Osteoblast (primary cell): ENCODE measurements around the gene BDKRB2. TPM values are rescaled to one million over a fixed set of nuclear protein-coding genes. Genes with fewer than 3 reads are reported as not detected.

Source experiments
- DNase-seq: peaks from one replicate; pipeline ENCODE4 v3.0.0; 2011; ENCODE audit warnings: low spot score, mixed read lengths; ENCODE audit not compliant: insufficient read length; ENCODE audit errors: missing footprints
- H2AFZ ChIP-seq: 2 replicates; pipeline ENCODE4 v1.6.0; 2011; ENCODE audit warnings: mild to moderate bottlenecking, low read length
- H3K27ac ChIP-seq: 2 replicates; pipeline ENCODE4 v1.5.1; 2011; ENCODE audit warnings: mild to moderate bottlenecking, low read depth, low read length, moderate library complexity
- H3K27me3 ChIP-seq: 2 replicates; pipeline ENCODE4 v1.6.0; 2012; ENCODE audit warnings: mild to moderate bottlenecking, control low read depth, inconsistent platforms, low read length, moderate library complexity; ENCODE audit not compliant: insufficient read depth
- H3K36me3 ChIP-seq: 2 replicates; pipeline ENCODE4 v1.5.1; 2011; ENCODE audit warnings: mild to moderate bottlenecking, low read length, control low read depth, moderate library complexity; ENCODE audit not compliant: insufficient read depth
- H3K4me1 ChIP-seq: 2 replicates; pipeline ENCODE4 v1.5.1; 2011; ENCODE audit warnings: mild to moderate bottlenecking, low read length, control low read depth, moderate library complexity; ENCODE audit not compliant: insufficient read depth
- H3K4me2 ChIP-seq: 2 replicates; pipeline ENCODE4 v1.6.0; 2011; ENCODE audit warnings: mild to moderate bottlenecking, low read length; ENCODE audit not compliant: insufficient read depth
- H3K4me3 ChIP-seq: fragments of 200-600 bp; sonication (generic); 3 replicates; pipeline ENCODE4 v1.5.1; 2012; ENCODE audit warnings: mild to moderate bottlenecking, low read length, inconsistent platforms; ENCODE audit not compliant: insufficient read depth
- H3K79me2 ChIP-seq: 2 replicates; pipeline ENCODE4 v1.6.0; 2012; ENCODE audit warnings: mild to moderate bottlenecking, low read length, control low read depth, inconsistent platforms; ENCODE audit not compliant: insufficient read depth
- H3K9me3 ChIP-seq: 2 replicates; pipeline ENCODE4 v1.5.1; 2011; ENCODE audit warnings: low read depth, low read length, control low read depth
- H4K20me1 ChIP-seq: 2 replicates; pipeline ENCODE4 v1.6.0; 2012; ENCODE audit warnings: mild to moderate bottlenecking, low read length, control low read depth; ENCODE audit not compliant: insufficient read depth
- CTCF ChIP-seq: IDR thresholded peaks from 2 replicates; pipeline ENCODE4 v1.5.1; 2011; ENCODE audit warnings: mild to moderate bottlenecking, low read depth, low read length, moderate library complexity; ENCODE audit errors: extremely low read depth
- total RNA-seq: library from RNA; depleted of rRNA; stranded (reverse); fragments of >200 nt; gene quantifications from 2 replicates; pipeline ENCODE4 v1.2.3, GENCODE V29; 2012

The BDKRB2 gene
- total RNA-seq, 1 donor: 7.6 TPM

DNA sequence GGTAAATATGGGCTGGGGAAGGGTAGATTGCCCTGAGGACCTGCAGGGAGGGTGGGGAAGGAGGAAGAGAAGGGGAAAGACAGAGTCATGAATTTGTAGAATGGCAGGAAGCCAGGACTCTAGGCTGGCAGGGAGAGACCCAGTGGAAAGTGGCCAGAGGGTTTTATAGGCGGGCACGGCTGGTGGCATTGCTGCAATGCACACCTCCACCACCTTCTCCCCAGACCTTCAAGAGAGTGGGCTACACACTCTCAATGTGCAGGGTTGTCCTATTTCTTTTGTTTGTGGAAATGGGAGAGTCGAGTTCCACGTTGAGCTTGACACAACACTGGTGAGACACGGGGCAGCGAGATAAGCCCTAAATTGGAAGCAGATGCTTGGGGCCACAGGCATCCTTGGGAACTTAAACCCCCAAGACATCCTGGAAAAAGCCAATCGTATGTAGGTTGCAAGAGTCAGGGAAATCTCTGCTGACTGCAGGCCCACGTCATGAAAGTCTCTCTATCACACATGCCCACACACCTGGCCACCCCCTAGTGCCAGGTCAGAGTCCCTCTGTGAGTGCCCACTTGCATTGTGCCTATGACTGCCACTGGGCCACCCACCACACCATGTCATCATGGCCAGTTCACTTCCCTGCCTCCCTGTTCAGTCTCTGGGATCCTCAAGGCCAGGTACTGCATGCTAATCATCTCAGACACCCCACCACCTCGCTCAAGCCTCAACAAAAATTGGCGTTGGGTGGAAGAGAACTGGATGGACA lies 38.0 kb upstream of the BDKRB2 start:
- H4K20me1 ChIP-seq: no peaks in the 10 kb centered on the region

GRCh38 chr14:96167224-96168148 lies 37.2 kb upstream of the BDKRB2 start:
- Histone ChIP-seq H3K4me2 (peak overlapping the region; percentile 5), H3K36me3 (no peaks in the 10 kb centered on the region), H3K79me2 (no peaks in the 10 kb centered on the region), H3K9me3 (no peaks in the 10 kb centered on the region), H3K27me3 (no peaks in the 10 kb centered on the region), H2AFZ (no peak overlapping the region), H3K4me3 (no peak overlapping the region), H4K20me1 (no peaks in the 10 kb centered on the region), H3K27ac (peak overlapping the region; percentile 19), H3K4me1 (peaks cover 26% of the 10 kb centered on the region)
- peak; percentile 93 for DNase-seq
- TF ChIP-seq CTCF: no peak

More for the DNA sequence above, 38.0 kb upstream of the BDKRB2 start:
- Histone ChIP-seq H3K9me3 (no peaks in the 10 kb centered on the region), H3K79me2 (no peaks in the 10 kb centered on the region), H3K4me1 (peaks cover 35% of the 10 kb centered on the region), H3K4me2 (peak overlapping the region; percentile 5), H3K4me3 (no peak overlapping the region), H3K27ac (peak overlapping the region; percentile 19), H2AFZ (no peak overlapping the region), H3K36me3 (no peaks in the 10 kb centered on the region), H3K27me3 (no peaks in the 10 kb centered on the region)
- no peak for TF ChIP-seq CTCF
- DNase-seq: peak; percentile 83

- Histone ChIP-seq H3K9me3 (no peaks in the 10 kb centered on the region), H3K27ac (no peak overlapping the region), H3K4me3 (no peak overlapping the region), H3K36me3 (no peaks in the 10 kb centered on the region), H3K4me2 (no peak overlapping the region), H3K79me2 (no peaks in the 10 kb centered on the region), H2AFZ (no peak overlapping the region), H4K20me1 (no peaks in the 10 kb centered on the region), H3K4me1 (peaks cover 19% of the 10 kb centered on the region), H3K27me3 (no peaks in the 10 kb centered on the region)
- TF ChIP-seq CTCF: no peak
- no peak for DNase-seq
Measured at GRCh38 chr14:96168581-96168980, 36.1 kb upstream of the BDKRB2 start.
